GM12878 (cell line): Measurements from ENCODE around the gene MUC5B. TPM values are rescaled to one million over a fixed set of nuclear protein-coding genes. Genes with fewer than 3 reads are reported as not detected.
A peak's percentile ranks its signal among the peaks of the same experiment; 100 is the strongest.

ENCODE experiments used
- ATAC-seq: fragments of 200-7000 bp; cut with Tn5 transposase; 3 replicates; pipeline ENCODE4 v1.9.1; 2020; ENCODE audit warnings: mild to moderate bottlenecking, moderate library complexity
- BruUV-seq: library from RNA; stranded (reverse); fragments of 400-500 nt; replicated peaks from 2 replicates; lab custom pipeline; 2021; lab: Mats Ljungman, UMichigan
- CTCF ChIA-PET: fragments of 300-600 bp; sonication (Branson Sonifier 250); formaldehyde crosslinking; extraction: SDS; loops from one replicate; lab custom pipeline; 2021; ENCODE audit warnings: inconsistent platforms; lab: Yijun Ruan, JAX
- POLR2A ChIA-PET: fragments of 350-600 bp; formaldehyde crosslinking; extraction: SDS; loops from one replicate; lab custom pipeline; 2021; ENCODE audit warnings: inconsistent platforms; lab: Charles Lee
- RAD21 ChIA-PET: fragments of 300-600 bp; sonication (Branson Sonifier 250); formaldehyde crosslinking; loops from one replicate; lab custom pipeline; 2023; ENCODE audit warnings: antibody characterized with exemption; ENCODE audit not compliant: unreplicated experiment; lab: Charles Lee
- SMC1A ChIA-PET: fragments of 300-600 bp; sonication (Branson Sonifier 250); formaldehyde crosslinking; loops from one replicate; lab custom pipeline; 2023; ENCODE audit not compliant: unreplicated experiment, uncharacterized antibody; lab: Charles Lee
- DNase-seq: peaks from one replicate; pipeline ENCODE4 v3.0.0-alpha.2; 2011; ENCODE audit warnings: low read depth, low spot score
- FAIRE-seq: peaks from 3 replicates; lab custom pipeline; 2011; peaks lifted over from hg19 to GRCh38; lab: Jason Lieb, UNC
- H2AFZ ChIP-seq: 2 replicates; pipeline ENCODE4 v1.6.0; 2011; ENCODE audit warnings: low read depth, low read length, control low read depth; ENCODE audit not compliant: control insufficient read depth
- H3K27ac ChIP-seq: 2 replicates; pipeline ENCODE4 v1.5.1; 2011; ENCODE audit warnings: control low read depth; ENCODE audit not compliant: control insufficient read depth, insufficient read depth
- H3K27me3 ChIP-seq, 2 experiments: replicated peaks in 1 of 2; 2 replicates each; pipeline versions ENCODE4 v1.6.0 to v1.6.1; 2011; ENCODE audit warnings: low read length in 1 of 2; ENCODE audit not compliant: control insufficient read depth in 2 of 2, insufficient read depth in 2 of 2
- H3K36me3 ChIP-seq, 2 experiments: 2 replicates each; pipeline ENCODE4 v1.5.1; 2011; ENCODE audit warnings: low read length in 1 of 2; ENCODE audit not compliant: control insufficient read depth in 2 of 2, insufficient read depth in 2 of 2
- H3K4me1 ChIP-seq: 2 replicates; pipeline ENCODE4 v1.6.1; 2011; ENCODE audit warnings: mild to moderate bottlenecking, low read length, moderate library complexity, mixed read lengths; ENCODE audit not compliant: control insufficient read depth, insufficient read depth
- H3K4me2 ChIP-seq: 2 replicates; pipeline ENCODE4 v1.6.0; 2011; ENCODE audit warnings: control low read depth; ENCODE audit not compliant: control insufficient read depth, insufficient read depth
- H3K4me3 ChIP-seq: fragments of 200-600 bp; sonication (generic); 2 replicates; pipeline ENCODE4 v1.5.1; 2016
- H3K79me2 ChIP-seq: 2 replicates; pipeline ENCODE4 v1.6.0; 2011; ENCODE audit warnings: low read length; ENCODE audit not compliant: control insufficient read depth, insufficient read depth
- H3K9ac ChIP-seq: 2 replicates; pipeline ENCODE4 v1.8.0; 2011; ENCODE audit warnings: low read length, control low read depth, mixed read lengths; ENCODE audit not compliant: control insufficient read depth, insufficient read depth
- H3K9me3 ChIP-seq: replicated peaks from 3 replicates; pipeline ENCODE4 v1.5.1; 2011; ENCODE audit warnings: mild to moderate bottlenecking, low read length; ENCODE audit not compliant: control insufficient read depth, insufficient read depth
- H4K20me1 ChIP-seq: 2 replicates; pipeline ENCODE4 v1.6.0; 2011; ENCODE audit not compliant: control insufficient read depth, insufficient read depth
- CHD2 ChIP-seq: IDR thresholded peaks from 2 replicates; pipeline ENCODE4 v1.6.1; 2011; ENCODE audit warnings: low read depth, low read length, improper control_type of control experiment, borderline replicate concordance
- FOXK2 ChIP-seq: fragments of 450-650 bp; IDR thresholded peaks from 2 replicates; pipeline ENCODE4 v1.6.1; 2017; ENCODE audit warnings: mild to moderate bottlenecking, moderate library complexity
- RFX5 ChIP-seq: IDR thresholded peaks from 2 replicates; pipeline ENCODE4 v1.6.1; 2011; ENCODE audit warnings: low read depth, low read length, improper control_type of control experiment
- SIN3A ChIP-seq: IDR thresholded peaks from 2 replicates; pipeline ENCODE4 v1.6.1; 2012; ENCODE audit warnings: low read depth, low read length, improper control_type of control experiment
- SP1 ChIP-seq: IDR thresholded peaks from one replicate; pipeline ENCODE4 v1.6.1; 2011; ENCODE audit warnings: low read depth, low read length
- SREBF2 ChIP-seq: IDR thresholded peaks from 2 replicates; pipeline ENCODE4 v1.6.1; 2012; ENCODE audit warnings: mild to moderate bottlenecking, low read length
- TARDBP ChIP-seq: IDR thresholded peaks from 2 replicates; pipeline ENCODE4 v1.6.1; 2016; ENCODE audit warnings: borderline replicate concordance
- WGBS: methylation state at CpG from one replicate; pipeline ENCODE4 v1.1.6; 2016; ENCODE audit warnings: low lambda C conversion rate; ENCODE audit not compliant: insufficient replicate concordance, insufficient coverage; ENCODE audit errors: missing lambda C conversion rate; 5-methylcytosine and 5-hydroxymethylcytosine counted together
- in situ Hi-C: fragments of 300-500 bp; cut with MboI; formaldehyde crosslinking; loops from 9 replicates; pipeline ENCODE4 v1.14.3; 2018; ENCODE audit warnings: mixed read lengths
- intact Hi-C: fragments of 100-400 bp; cut with micrococcal nuclease; formaldehyde crosslinking; loops from one replicate; pipeline ENCODE4 v1.14.2; 2022; ENCODE audit not compliant: unreplicated experiment
- polyA plus RNA-seq, 11 experiments: library from polyadenylated mRNA; depleted of rRNA in 4 of 11; unstranded in 6 of 11; stranded (reverse) in 5 of 11; fragments of >200 nt; fragmentation: Nextera tagmentation in 4 of 11; fragmentation: Illumina TruSeq in 1 of 11; extraction: Ambion mirVana in 4 of 11; extraction: Trizol in 1 of 11; gene quantifications; 1 replicate in 1 of 11; 2 replicates in 10 of 11; pipeline versions ENCODE4 v1.2.1 to v1.2.3, GENCODE V29; 2011 to 2016; ENCODE audit warnings: inconsistent platforms in 2 of 11, missing spikeins in 2 of 11, low read depth in 1 of 11
- total RNA-seq, 4 experiments: library from RNA; depleted of rRNA in 3 of 4; stranded (reverse); fragments of >200 nt in 3 of 4; fragmentation: Illumina TruSeq in 1 of 4; extraction: Trizol in 1 of 4; gene quantifications; 2 replicates each; pipeline versions ENCODE4 v1.2.1 to v1.2.3, GENCODE V29; 2013 to 2021
- TF ChIP-seq, protein P1 (sequence below): fragments of 150-350 bp; IDR thresholded peaks from 2 replicates; pipeline ENCODE4 v1.6.1; 2014; ENCODE audit warnings: mild to moderate bottlenecking, low read depth, low read length
- TF ChIP-seq, protein P2 (sequence below): IDR thresholded peaks from 2 replicates; pipeline ENCODE4 v1.6.1; 2012; ENCODE audit warnings: low read length, inconsistent platforms

Gene MUC5B
- total and polyA plus RNA-seq, 10 of the 15 experiments (the other 5 are each of a cell fraction or from before 2014, with no cell fraction given): 1.5 TPM; not detected in 9

DNA sequence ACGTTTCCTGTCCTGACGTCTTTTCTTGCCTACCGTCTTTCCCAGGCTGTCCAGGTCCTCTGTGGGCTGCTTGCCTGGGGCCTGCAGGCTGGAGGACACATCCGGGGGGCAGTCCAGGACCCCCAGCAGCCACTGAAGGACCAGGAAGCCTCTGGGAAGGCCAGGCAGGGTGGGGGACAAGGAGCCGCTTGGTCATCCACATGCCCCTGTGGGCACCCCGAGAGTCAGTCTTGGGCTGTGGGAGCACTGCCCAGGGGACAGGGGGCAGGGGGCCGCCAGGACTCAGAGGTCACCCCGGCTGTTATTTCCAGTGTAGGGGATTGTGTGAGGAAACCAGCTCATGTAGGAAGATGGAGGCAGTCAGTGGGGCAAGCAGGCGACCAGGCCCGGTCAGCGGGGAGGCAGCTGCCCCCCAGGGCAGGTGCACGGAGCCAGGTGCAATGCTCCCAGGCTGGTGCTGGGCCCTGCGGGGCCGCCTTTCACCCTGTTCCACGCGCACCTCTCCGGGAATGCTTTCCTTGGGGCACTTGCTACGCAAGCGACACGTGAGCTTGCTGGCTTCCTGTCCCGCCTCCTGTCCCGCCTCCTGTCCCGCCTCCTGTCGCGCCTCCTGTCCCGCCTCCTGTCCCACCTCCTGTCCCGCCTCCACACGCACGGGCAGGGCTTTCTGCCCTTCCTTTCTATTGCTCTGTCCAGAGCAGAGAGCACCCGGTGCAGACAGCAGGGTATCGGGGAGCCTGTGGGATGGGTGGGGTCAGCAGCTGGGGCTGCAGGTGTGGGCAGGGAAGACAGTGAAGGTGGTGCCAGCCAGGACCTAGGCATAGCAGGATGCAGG is 39.5 kb downstream of the MUC5B start (continued):
- TF ChIP-seq, protein P1, sequence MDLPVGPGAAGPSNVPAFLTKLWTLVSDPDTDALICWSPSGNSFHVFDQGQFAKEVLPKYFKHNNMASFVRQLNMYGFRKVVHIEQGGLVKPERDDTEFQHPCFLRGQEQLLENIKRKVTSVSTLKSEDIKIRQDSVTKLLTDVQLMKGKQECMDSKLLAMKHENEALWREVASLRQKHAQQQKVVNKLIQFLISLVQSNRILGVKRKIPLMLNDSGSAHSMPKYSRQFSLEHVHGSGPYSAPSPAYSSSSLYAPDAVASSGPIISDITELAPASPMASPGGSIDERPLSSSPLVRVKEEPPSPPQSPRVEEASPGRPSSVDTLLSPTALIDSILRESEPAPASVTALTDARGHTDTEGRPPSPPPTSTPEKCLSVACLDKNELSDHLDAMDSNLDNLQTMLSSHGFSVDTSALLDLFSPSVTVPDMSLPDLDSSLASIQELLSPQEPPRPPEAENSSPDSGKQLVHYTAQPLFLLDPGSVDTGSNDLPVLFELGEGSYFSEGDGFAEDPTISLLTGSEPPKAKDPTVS: no peak
- TF ChIP-seq CHD2 (no peak), SP1 (peak; percentile 56), TARDBP (no peak), SREBF2 (no peak)
- TF ChIP-seq, protein P2, sequence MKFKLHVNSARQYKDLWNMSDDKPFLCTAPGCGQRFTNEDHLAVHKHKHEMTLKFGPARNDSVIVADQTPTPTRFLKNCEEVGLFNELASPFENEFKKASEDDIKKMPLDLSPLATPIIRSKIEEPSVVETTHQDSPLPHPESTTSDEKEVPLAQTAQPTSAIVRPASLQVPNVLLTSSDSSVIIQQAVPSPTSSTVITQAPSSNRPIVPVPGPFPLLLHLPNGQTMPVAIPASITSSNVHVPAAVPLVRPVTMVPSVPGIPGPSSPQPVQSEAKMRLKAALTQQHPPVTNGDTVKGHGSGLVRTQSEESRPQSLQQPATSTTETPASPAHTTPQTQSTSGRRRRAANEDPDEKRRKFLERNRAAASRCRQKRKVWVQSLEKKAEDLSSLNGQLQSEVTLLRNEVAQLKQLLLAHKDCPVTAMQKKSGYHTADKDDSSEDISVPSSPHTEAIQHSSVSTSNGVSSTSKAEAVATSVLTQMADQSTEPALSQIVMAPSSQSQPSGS: no peak

DNA sequence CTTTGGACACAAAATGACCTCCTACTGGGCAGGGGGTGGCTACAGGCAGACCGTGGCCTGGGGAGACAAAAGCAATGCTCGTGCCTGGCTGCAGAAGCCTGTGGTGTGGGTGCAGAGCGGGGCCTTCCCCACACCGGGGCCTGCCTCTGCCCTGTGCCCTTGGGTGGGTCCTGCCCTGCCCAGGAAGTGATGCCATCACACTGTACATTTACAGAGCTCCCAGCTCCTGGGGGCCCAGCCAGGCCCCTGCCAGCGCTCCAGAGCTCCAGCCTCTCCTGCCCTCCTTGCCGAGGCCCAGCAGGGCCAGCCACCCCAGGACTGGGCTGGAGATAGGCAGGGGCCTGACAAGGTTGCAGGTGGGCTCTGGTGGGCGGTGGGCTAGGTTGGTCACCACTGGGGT is 40.1 kb downstream of the MUC5B start:
- WGBS: 59% methylated on average over 7 of the region's 7 CpGs
- no peak for DNase-seq

More for the DNA sequence above, 40.1 kb downstream of the MUC5B start:
- ChIA-PET SMC1A (interaction anchor here (0.8 kb wide), 1 partner anchor 312 kb away, joined by 4 read pairs; no protein-coding TSS in a partner anchor), POLR2A (no interaction called here), RAD21 (interaction anchor here (1.5 kb wide), 1 partner anchor 312 kb away, joined by 5 read pairs; no protein-coding TSS in a partner anchor), CTCF (no interaction called here)
- Histone ChIP-seq H2AFZ (peak overlapping the region; percentile 83), H4K20me1 (no peaks in the 10 kb centered on the region), H3K4me3 (no peak overlapping the region), H3K79me2 (no peaks in the 10 kb centered on the region), H3K4me1 (0 out of 2 replicates have a peak, but pooled peaks cover 2% of the 10 kb centered on the region), H3K27me3 (no peaks in the 10 kb centered on the region), H3K36me3 (no peaks in the 10 kb centered on the region), H3K27ac (no peak overlapping the region), H3K4me2 (peak overlapping the region; percentile 79; the same call in 1 of the 2 replicates), H3K9ac (peak overlapping the region; percentile 29; the same call in 1 of the 2 replicates), H3K9me3 (peaks cover 3% of the 10 kb centered on the region; the same call in 1 of the 3 replicates)
- in situ Hi-C loops (no loop called here), intact Hi-C loops (no loop called here)
- TF ChIP-seq RFX5 (no peak), SIN3A (0 out of 2 replicates have a peak, but pooled peaks have one; percentile 15), FOXK2 (no peak)
- BruUV-seq: no TSS peak
- ATAC-seq (peak; percentile 14), FAIRE-seq (no peak)
